Endothelial cell of umbilical vein (primary cell): ENCODE measurements around the gene COQ2.

Experiments used
- EZH2 ChIP-seq: IDR thresholded peaks from 2 replicates; pipeline ENCODE4 v1.6.1; 2012; ENCODE audit warnings: borderline replicate concordance, low read depth, mild to moderate bottlenecking, moderate library complexity, low read length, inconsistent platforms; ENCODE audit not compliant: severe bottlenecking
- FOS ChIP-seq: IDR thresholded peaks from 2 replicates; pipeline ENCODE4 v1.6.1; 2011; ENCODE audit warnings: mild to moderate bottlenecking, low read length, moderate library complexity, borderline replicate concordance; ENCODE audit not compliant: insufficient read depth
- GATA2 ChIP-seq: IDR thresholded peaks from 2 replicates; pipeline ENCODE4 v1.7.0; 2011; ENCODE audit warnings: low read depth, mild to moderate bottlenecking, moderate library complexity, mixed read lengths, low read length; ENCODE audit not compliant: insufficient read length, insufficient read depth
- POLR2A ChIP-seq: IDR thresholded peaks from 2 replicates; pipeline ENCODE4 v1.6.1; 2012; ENCODE audit warnings: low read depth, mild to moderate bottlenecking, control low read depth, low read length
- POLR2AphosphoS5 ChIP-seq: IDR thresholded peaks from 2 replicates; pipeline ENCODE4 v1.6.1; 2012; ENCODE audit warnings: low read depth, mild to moderate bottlenecking, control low read depth, low read length, moderate library complexity; ENCODE audit not compliant: insufficient read depth
- TF ChIP-seq, protein P1 (sequence below), 2 donors: IDR thresholded peaks; 1 replicate in 1 of 2; 2 replicates in 1 of 2; pipeline ENCODE4 v1.5.1; 2011; ENCODE audit warnings: low read length in 2 of 2, mild to moderate bottlenecking in 2 of 2, moderate library complexity in 2 of 2, control low read depth in 1 of 2, inconsistent platforms in 1 of 2, low read depth in 1 of 2; ENCODE audit not compliant: insufficient read depth in 1 of 2; ENCODE audit errors: extremely low read depth in 1 of 2

DNA sequence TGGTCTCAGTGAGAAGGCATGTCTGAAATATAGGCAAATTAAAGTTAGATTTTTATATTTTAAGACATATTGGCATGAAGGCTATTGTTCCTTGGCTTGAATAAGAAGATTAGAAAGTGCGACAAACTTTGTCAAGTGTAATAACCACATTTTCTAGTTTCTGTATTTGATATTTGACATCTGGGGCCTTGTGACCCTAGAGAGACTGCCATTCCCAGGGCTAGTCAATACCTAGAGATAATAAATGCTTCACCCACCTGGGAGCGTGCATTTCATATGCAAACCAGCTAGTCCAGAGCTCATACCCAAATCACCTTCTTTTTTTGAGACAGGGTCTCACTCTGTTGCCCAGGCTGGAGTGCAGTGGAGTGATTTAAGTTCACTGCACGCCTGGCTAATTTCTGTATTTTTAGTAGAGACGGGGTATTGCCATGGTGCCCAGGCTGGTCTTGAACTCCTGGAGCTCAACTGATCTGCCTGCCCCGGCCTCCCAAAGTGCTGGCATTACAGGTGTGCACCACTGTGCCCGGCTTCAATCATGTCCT is 62.6 kb downstream of the COQ2 start:
- TF ChIP-seq POLR2A, result no peak
- TF ChIP-seq, protein P1, sequence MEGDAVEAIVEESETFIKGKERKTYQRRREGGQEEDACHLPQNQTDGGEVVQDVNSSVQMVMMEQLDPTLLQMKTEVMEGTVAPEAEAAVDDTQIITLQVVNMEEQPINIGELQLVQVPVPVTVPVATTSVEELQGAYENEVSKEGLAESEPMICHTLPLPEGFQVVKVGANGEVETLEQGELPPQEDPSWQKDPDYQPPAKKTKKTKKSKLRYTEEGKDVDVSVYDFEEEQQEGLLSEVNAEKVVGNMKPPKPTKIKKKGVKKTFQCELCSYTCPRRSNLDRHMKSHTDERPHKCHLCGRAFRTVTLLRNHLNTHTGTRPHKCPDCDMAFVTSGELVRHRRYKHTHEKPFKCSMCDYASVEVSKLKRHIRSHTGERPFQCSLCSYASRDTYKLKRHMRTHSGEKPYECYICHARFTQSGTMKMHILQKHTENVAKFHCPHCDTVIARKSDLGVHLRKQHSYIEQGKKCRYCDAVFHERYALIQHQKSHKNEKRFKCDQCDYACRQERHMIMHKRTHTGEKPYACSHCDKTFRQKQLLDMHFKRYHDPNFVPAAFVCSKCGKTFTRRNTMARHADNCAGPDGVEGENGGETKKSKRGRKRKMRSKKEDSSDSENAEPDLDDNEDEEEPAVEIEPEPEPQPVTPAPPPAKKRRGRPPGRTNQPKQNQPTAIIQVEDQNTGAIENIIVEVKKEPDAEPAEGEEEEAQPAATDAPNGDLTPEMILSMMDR (IDR thresholded peaks at IDR 0.05; ENCODE audit: extremely low read depth in 1 of 2, insufficient read depth in 1 of 2, low read depth in 1 of 2, low read length in 2 of 2), result no peak
- TF ChIP-seq POLR2AphosphoS5, result no peak
- TF ChIP-seq EZH2, result no peak
- no peak for TF ChIP-seq GATA2
- TF ChIP-seq FOS, result no peak
